Stimulated activated naive CD8-positive, alpha-beta T cell treated with anti-CD3 and anti-CD28 coated beads, Interleukin-15, amount 100 ng/mL, for 72 hours (primary cell): ENCODE results near the gene AP1G2.
"Not testable (repeated sequence)": the region's sequence is repeated elsewhere in the genome, so short reads cannot be mapped to it uniquely, and the experiment has no call there.

Source experiments
- ATAC-seq: fragments of 150-1000 bp; cut with Tn5 transposase; 2 replicates; pipeline ENCODE4 v1.10.0; 2021; ENCODE audit warnings: mild to moderate bottlenecking, moderate library complexity
- DNase-seq, 2 donors: peaks; one replicate each; pipeline ENCODE4 v3.0.0; 2021 to 2022
- H3K27ac Mint-ChIP-seq, 2 donors: one replicate each; pipeline ENCODE4 v1.8.0; 2022; ENCODE audit warnings: mild to moderate bottlenecking in 2 of 2, mixed read lengths in 2 of 2, moderate library complexity in 2 of 2
- H3K27me3 Mint-ChIP-seq: one replicate; pipeline ENCODE4 v1.8.0; 2022; ENCODE audit warnings: mixed read lengths
- H3K4me1 Mint-ChIP-seq: one replicate; pipeline ENCODE4 v1.8.0; 2022; ENCODE audit warnings: mild to moderate bottlenecking, mixed read lengths
- H3K4me3 Mint-ChIP-seq, 2 donors: one replicate each; pipeline ENCODE4 v1.8.0; 2022; ENCODE audit warnings: mild to moderate bottlenecking in 2 of 2, mixed read lengths in 2 of 2, moderate library complexity in 1 of 2
- H3K9me3 Mint-ChIP-seq, 2 donors: one replicate each; pipeline ENCODE4 v1.8.0; 2022; ENCODE audit warnings: mixed read lengths in 2 of 2

AP1G2 gene, protein sequence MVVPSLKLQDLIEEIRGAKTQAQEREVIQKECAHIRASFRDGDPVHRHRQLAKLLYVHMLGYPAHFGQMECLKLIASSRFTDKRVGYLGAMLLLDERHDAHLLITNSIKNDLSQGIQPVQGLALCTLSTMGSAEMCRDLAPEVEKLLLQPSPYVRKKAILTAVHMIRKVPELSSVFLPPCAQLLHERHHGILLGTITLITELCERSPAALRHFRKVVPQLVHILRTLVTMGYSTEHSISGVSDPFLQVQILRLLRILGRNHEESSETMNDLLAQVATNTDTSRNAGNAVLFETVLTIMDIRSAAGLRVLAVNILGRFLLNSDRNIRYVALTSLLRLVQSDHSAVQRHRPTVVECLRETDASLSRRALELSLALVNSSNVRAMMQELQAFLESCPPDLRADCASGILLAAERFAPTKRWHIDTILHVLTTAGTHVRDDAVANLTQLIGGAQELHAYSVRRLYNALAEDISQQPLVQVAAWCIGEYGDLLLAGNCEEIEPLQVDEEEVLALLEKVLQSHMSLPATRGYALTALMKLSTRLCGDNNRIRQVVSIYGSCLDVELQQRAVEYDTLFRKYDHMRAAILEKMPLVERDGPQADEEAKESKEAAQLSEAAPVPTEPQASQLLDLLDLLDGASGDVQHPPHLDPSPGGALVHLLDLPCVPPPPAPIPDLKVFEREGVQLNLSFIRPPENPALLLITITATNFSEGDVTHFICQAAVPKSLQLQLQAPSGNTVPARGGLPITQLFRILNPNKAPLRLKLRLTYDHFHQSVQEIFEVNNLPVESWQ

DNA sequence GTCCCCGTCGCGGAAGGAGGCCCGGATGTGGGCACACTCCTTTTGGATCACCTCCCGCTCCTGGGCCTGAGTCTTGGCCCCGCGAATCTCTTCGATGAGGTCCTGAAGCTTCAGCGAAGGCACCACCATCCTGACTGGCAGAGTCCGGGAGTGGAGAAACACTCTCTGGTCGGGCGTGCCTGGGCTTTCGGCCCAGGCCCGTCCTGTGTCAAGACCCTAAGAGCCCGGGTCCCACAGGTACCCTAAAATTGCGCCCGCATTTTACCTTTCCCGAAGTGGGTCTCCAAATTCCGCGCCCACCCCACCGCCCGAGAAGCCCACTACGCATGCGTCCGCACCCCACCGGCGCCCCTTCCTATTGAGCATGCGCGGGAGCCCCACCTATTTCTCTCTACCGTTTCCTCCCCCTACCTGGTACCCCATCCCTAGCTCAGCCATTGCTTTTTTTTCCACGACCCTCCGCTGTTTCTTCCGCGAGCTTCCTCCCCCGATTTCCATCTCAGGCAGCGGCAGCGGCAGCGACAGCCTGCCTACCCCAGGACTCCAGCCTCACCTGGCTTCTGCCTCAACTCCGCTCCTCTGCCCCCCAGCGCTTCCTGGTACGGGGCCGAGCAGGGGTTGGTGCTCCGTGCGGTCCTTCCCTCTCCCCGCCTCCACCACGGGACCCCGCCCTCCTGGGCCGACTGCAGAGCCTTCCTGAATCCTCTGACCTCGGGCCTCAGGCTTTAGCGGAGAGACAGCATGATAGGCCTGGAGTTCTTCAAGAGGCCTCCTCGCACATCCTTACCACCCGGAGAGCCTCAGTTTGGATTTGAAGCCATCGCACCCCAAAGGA is at the start of gene AP1G2:
AP1G2 (minus strand) TSS at position 606 of the 835 bp plus-strand sequence; CDS start at position 129, 477 bp downstream.
- ATAC-seq (peak; percentile 95), DNase-seq (peak; percentile 80 to 91)
- Mint-ChIP-seq H3K27ac (peak within 1 kb of the TSS; percentile 98), H3K4me1 (peaks cover 46% of the 10 kb centered on the region), H3K4me3 (peak within 1 kb of the TSS; percentile 95 to 100), H3K9me3 (no peaks in the 10 kb centered on the region), H3K27me3 (peaks cover 8% of the 10 kb centered on the region)

DNA sequence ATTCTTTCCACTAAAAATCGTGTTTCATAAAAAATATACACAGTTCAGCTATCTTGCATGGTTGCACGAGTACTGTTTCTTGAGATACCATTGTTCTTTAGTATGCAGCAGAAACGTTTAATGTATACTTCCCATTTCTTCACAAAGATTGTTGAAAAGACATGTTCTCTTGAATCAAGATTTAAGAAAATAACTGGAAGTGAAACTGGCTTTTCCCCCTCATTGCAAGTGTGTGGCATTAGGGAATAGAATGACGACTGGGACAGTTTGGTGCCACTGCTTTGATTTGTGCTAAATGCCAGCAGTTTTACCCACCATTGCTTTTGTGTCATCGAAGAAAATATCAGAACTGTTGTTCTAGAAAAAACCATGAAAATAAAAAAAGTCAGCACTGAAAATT is 48.3 kb upstream of the AP1G2 start:
- Mint-ChIP-seq H3K27me3 (no peaks in the 10 kb centered on the region), H3K9me3 (no peaks in the 10 kb centered on the region), H3K4me3 (no peak overlapping the region), H3K27ac (no peak overlapping the region), H3K4me1 (peaks cover 25% of the 10 kb centered on the region)
- DNase-seq (no peak), ATAC-seq (no peak)

DNA sequence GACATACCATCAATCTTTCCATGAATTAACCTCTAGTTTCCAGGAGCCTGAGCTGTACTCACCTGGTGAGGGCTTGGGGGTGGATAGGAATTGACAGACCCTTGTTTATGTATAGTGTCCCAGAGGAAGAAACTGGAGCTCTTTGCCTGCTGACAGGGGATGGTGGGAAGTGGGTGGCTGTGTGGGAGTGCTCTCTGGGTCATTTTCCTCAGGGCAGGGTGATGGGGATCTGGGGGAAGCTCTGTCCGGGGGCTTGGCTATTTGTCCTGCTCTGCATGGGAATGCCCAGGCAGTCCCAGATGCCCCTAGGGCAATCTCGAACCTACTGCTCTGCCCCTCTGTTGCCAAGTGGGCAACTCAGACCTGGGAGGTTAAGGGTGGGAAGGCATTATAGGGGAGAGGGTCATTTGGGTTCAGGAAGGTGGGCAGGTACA is 46.8 kb upstream of the AP1G2 start:
- Mint-ChIP-seq H3K27me3 (no peaks in the 10 kb centered on the region), H3K27ac (peak overlapping the region in 1 of 2 donors; percentile 29), H3K9me3 (no peaks in the 10 kb centered on the region), H3K4me3 (no peak overlapping the region), H3K4me1 (peaks cover 35% of the 10 kb centered on the region)
- no peak for ATAC-seq
- no peak for DNase-seq

DNA sequence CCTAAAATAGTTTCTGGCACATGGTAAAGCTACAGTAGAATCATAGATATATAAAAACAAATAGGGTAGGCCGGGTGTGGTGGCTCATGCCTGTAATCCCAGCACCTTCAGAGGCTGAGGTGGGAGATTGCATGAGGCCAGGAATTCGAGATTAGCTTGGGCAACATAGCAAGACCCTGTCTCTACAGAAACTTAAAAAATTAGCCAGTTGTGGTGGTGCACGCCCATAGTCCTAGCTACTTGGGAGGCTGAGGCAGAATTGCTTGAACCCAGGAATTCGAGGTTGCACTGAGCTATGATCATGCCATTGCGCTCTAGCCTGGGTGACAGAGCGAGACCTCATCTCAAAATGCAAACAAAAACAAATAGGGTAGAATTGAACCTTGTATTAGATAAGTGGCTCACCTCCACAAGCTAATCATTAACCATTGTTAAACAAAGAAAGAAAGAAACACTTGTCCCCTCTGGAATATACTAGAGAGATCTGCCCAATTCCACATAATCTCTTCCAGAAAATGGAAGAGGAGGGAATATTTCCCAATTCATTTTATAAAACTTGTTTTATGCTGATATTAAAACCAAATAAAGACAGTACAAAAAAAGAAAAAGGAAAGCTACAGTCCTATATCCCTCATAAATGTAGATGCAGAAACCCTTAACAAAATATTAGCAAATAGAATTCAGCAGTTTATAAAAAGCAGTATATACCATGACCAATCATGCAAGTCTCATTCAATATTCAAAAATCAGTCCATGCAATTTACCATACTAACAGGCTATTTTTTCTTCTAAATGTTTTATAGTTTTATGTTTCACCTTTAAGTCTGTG is 45.9 kb upstream of the AP1G2 start:
- H3K27me3 Mint-ChIP-seq, result no peaks in the 10 kb centered on the region
- H3K4me3 Mint-ChIP-seq, result no peak overlapping the region
- peaks cover 7 to 9% of the 10 kb centered on the region in 2 donors for H3K9me3 Mint-ChIP-seq
- peaks cover 35% of the 10 kb centered on the region for H3K4me1 Mint-ChIP-seq
- peak overlapping the region in 1 of 2 donors; percentile 49 for H3K27ac Mint-ChIP-seq
- ATAC-seq (no peak), DNase-seq (no peak)

DNA sequence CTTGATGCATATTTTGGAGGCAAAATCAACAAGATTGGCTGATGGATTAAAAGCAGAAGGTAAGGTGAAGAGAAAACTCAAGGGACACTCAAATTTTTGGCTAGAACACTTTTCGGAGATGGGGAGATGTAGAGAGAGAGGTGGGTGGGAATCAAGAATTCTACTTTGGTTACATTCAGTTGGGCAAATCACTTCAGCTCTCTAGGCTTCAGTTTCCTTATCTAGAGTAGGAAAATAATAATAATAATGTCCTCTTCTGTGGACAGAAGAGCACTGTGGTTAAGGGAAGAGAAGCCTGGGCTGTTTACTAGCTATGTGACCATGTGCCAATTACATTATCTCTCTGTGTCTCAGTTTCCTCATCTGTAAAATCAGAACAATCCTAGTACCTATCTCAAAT is 45.2 kb upstream of the AP1G2 start:
- Mint-ChIP-seq H3K9me3 (peaks cover 7 to 9% of the 10 kb centered on the region in 2 donors), H3K27ac (peak overlapping the region in 1 of 2 donors; percentile 49), H3K27me3 (no peaks in the 10 kb centered on the region), H3K4me3 (no peak overlapping the region), H3K4me1 (peaks cover 32% of the 10 kb centered on the region)
- no peak for ATAC-seq
- no peak for DNase-seq

DNA sequence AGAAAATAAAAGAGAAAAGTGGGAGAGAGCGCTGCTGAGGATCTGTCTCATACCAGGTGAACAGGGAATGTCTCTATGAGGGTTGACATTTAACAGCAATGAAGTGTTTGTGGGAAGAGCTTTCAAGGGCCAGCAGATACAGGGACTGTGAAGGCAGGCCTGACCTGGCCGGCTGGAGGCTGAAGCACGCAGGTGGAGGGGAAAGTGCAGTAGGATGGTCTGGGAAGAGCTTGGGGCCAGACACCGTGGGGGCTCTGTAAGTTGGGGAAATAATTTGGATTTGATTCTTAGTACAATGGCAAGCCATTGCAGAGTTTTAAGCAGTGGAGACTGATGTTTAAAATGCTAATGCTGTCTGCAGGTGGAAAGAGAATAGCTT is 44.8 kb upstream of the AP1G2 start:
- DNase-seq (no peak), ATAC-seq (no peak)
- Mint-ChIP-seq H3K4me3 (no peak overlapping the region), H3K4me1 (peaks cover 34% of the 10 kb centered on the region), H3K27ac (no peak overlapping the region), H3K27me3 (no peaks in the 10 kb centered on the region), H3K9me3 (peaks cover 7 to 9% of the 10 kb centered on the region in 2 donors)

DNA sequence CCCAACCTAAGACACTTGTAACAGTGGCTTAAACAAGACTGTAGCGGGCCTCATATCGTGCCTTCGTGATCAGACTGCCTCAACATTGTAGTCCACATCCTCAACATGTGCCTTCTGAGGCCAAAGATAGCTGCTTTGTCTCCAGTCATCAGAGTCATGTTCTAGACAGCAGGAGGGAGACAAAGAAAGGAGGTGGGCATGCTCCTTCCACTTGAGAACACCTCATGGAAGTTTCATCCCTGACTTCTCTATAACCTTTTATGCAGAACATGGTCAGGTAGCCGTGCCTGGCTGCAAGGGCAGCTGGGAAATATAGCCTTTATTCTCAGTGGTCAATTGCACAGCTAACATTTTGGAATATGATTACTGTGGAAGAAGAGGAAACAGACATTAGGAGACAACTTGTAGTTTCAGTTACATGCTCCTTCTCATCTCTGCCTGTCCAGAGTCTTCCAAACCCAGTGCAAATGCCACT is 43.3 kb upstream of the AP1G2 start:
- ATAC-seq (no peak), DNase-seq (no peak)
- peaks cover 7 to 9% of the 10 kb centered on the region in 2 donors for H3K9me3 Mint-ChIP-seq
- peaks cover 49% of the 10 kb centered on the region for H3K4me1 Mint-ChIP-seq
- H3K27me3 Mint-ChIP-seq, result no peaks in the 10 kb centered on the region
- H3K4me3 Mint-ChIP-seq, result no peak overlapping the region
- H3K27ac Mint-ChIP-seq, result peak overlapping the region in 1 of 2 donors; percentile 10

DNA sequence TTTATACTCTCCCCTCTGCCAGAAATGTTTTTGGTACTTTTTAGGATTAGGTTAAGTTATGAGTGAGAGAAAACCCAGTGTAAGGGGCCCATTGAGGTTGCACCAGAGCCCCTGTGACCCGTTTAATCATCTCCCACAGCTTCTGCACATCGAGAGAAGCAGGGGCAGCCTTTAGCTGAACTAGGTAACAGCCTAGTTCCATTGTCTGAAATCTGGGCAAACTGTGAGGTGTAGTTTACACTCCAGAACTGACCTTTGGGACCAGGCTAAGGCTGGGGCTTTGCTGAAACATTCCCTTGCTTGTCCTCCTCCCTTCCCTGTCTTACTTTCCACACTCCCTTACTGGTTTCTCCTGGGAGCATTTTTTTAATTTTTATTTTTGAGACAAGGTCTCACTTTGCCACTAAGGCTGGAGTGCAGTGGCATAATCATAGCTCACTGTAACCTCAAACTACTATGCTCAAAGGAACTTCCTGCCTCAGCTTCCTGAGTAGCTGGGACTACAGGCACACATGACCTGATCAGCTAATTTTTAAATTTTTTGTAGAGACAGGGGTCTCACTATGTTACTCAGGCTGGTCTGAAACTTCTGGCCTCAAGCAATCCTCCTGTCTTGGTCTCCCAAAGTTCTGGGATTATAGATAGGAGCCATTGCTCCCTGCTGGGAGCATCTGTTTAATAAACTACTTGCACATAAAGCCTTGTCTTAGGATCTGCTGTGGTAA is 42.7 kb upstream of the AP1G2 start:
- peaks cover 55% of the 10 kb centered on the region for H3K4me1 Mint-ChIP-seq
- peak overlapping the region; percentile 27 to 28 for H3K4me3 Mint-ChIP-seq
- no peak for DNase-seq
- ATAC-seq, result no peak
- no peaks in the 10 kb centered on the region for H3K27me3 Mint-ChIP-seq
- H3K27ac Mint-ChIP-seq, result peak overlapping the region; percentile 88
- peaks cover 7 to 9% of the 10 kb centered on the region in 2 donors for H3K9me3 Mint-ChIP-seq

DNA sequence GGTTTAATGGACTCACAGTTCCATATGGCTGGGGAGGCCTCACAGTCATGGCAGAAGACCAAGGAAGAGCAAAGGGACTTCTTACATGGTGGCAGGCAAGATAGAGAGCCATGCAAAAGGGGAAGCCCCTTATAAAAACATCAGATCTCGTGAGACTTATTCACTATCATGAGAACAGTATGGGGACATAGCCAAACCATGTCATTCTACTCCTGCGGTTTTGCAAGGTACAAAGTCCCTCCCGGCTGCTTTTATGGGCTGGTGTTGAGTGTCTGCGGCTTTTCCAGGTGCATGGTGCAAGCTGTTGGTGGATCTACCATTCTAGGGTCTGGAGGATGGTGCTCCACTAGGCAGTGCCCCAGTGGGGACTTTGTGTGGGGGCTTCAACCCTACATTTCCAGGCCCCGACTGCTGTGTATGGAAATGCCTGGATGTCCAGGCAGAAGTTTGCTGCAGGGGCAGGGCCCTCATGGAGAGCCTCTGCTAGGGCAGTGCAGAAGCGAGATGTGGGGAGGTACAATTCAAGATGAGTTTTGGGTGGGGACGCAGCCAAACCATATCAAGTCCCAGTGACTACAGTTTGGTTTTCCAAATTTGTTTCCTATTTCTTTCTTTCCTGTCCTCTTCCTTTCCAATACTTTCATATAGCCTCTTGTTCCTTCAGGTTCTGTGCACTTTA is 42.0 kb upstream of the AP1G2 start:
- Mint-ChIP-seq H3K4me3 (peak overlapping the region in 1 of 2 donors; percentile 5), H3K4me1 (peaks cover 57% of the 10 kb centered on the region), H3K27ac (peak overlapping the region in 1 of 2 donors; percentile 30)
- H3K27me3 Mint-ChIP-seq, DNase-seq, H3K9me3 Mint-ChIP-seq, ATAC-seq: not testable (repeated sequence)

DNA sequence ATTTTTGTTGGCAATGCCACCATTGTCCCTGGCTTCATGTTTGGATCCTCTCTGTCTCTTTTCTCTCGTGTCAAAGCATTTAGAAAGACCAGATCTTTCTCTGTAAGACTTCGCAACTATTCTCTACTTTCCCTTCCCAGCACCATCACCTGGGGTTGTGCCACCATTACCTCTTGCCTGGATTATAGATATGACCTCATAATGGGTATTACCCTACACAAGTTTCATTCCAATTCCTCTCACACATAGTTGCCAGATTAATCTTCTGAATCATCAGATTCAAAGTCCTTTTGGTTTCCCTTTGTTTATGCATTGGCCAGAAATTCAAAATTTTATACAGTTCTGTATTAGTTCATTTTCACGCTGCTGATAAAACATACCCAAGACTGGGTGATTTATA is 41.4 kb upstream of the AP1G2 start:
- H3K9me3 Mint-ChIP-seq, result peaks cover 7 to 9% of the 10 kb centered on the region in 2 donors
- peak overlapping the region in 1 of 2 donors; percentile 1 for H3K27ac Mint-ChIP-seq
- peak overlapping the region in 1 of 2 donors; percentile 5 for H3K4me3 Mint-ChIP-seq
- H3K27me3 Mint-ChIP-seq, result no peaks in the 10 kb centered on the region
- DNase-seq, result no peak
- no peak for ATAC-seq
- H3K4me1 Mint-ChIP-seq, result peaks cover 51% of the 10 kb centered on the region

DNA sequence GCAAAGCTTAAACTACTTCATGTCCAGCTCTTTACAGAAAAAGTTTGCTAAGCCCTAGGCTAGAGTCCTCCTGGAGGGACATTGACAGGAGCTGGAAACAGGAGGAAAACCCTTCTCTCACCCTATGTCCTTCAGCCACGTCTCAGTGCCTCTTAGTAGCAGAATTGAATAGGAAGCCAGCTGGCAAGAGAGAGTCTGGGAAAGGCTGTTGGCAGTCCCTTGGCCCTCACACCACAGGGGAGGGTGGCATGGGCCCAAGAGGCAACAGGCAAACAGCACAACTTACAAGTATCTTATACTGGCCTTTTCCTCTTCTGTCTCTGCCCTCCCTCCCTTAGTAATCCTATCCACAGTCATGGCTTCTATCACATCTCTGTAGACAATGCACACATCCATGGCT is 40.9 kb upstream of the AP1G2 start:
- Mint-ChIP-seq H3K4me3 (no peak overlapping the region), H3K27ac (no peak overlapping the region), H3K27me3 (no peaks in the 10 kb centered on the region), H3K4me1 (peaks cover 48% of the 10 kb centered on the region), H3K9me3 (peaks cover 7 to 9% of the 10 kb centered on the region in 2 donors)
- ATAC-seq (no peak), DNase-seq (no peak)

DNA sequence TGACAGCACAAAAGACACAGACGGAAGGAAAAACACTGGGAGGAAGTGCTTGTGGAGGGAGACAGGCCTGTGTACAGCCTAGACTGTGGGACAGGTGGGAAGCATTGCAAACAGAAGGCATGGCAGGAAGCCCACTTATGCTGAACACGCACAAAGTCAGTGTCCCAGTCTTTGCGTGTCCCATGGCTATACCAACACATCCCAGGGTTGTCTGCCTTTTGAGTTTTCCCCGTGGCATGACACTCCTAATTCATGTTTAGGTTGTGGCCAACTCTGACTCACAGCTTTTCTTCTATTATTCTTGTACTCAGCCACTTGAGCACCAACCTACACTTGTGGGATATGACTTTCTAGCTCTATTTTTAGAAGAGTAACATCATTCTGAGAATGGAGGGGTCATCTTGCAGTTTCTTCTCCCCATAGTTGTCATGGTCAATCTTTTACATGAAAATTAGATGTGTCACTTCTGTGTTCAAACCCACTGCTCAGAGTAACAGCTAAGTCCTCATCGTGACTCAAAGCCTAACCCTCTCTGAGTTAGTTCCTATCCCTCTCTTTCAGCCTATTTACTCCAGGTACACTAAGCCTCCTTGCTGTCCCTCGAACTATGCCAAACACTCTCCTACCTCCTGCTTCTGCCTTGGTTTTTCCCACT is 38.5 kb upstream of the AP1G2 start:
- ATAC-seq (peak; percentile 92), DNase-seq (peak; percentile 17 to 23)
- peak overlapping the region in 1 of 2 donors; percentile 11 for H3K4me3 Mint-ChIP-seq
- peaks cover 48% of the 10 kb centered on the region for H3K4me1 Mint-ChIP-seq
- H3K27me3 Mint-ChIP-seq, result no peaks in the 10 kb centered on the region
- H3K9me3 Mint-ChIP-seq, result peaks cover 7 to 9% of the 10 kb centered on the region in 2 donors
- H3K27ac Mint-ChIP-seq, result peak overlapping the region; percentile 4 to 85

DNA sequence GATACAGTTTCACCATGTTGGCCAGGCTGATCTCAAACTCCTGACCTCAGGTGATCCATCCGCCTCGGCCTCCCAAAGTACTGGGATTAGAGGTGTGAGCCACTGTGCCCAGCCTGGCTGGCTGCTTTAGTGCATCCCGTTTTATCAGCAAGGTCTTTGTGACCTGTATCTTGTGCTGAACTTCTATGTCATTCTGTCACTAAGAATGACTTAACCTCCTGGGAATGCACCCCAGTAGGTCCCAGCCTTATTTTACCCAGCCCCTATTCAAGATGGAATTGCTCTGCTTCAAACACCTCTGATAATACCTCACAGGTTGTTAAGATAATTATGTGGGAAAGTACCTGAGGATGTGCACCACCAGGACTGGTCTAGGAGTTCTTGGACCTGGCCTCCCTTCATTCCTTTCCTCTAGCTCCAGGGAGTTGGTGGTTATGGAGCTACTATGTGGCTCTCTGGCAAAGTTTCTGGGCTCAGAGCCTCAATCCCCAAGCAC is 37.1 kb upstream of the AP1G2 start:
- no peak overlapping the region for H3K27ac Mint-ChIP-seq
- no peak for ATAC-seq
- H3K4me1 Mint-ChIP-seq, result peaks cover 39% of the 10 kb centered on the region
- peaks cover 7 to 9% of the 10 kb centered on the region in 2 donors for H3K9me3 Mint-ChIP-seq
- DNase-seq, result no peak
- H3K4me3 Mint-ChIP-seq, result no peak overlapping the region
- no peaks in the 10 kb centered on the region for H3K27me3 Mint-ChIP-seq
